ENCODE measurements around the gene PPP1R12C.
A peak's percentile ranks its signal among the peaks of the same experiment; 100 is the strongest.

The PPP1R12C gene

DNA sequence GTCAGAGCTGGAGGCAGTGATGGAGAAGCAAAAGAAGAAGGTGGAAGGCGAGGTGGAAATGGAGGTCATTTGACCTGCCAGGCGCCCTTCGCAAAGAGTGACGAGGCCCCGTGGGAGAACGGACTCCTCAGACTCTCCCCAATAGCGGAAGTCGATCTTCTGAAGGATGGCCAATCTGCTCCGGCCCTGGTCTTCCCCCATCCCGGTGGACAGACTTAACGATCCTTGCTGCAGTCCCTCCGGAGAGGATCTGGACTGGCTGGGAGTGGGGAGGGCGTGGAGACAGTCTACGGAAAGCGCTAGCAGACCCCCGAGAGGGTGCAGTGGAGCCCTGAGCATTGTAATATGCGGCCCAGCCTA is 29.9 kb downstream of the PPP1R12C start:
- peaks cover 7 to 14% of the 10 kb centered on the region in 2 experiments for H3K4me1 ChIP-seq (ENCODE audit: control insufficient read depth in 1 of 2, insufficient read depth in 1 of 2, low read depth in 1 of 2, low read length in 1 of 2)
- peak overlapping the region in 1 of 2 experiments; percentile 9 for H3K4me3 ChIP-seq (ENCODE audit: low read depth in 1 of 2, low read length in 1 of 2)
- H3K36me3 ChIP-seq: peaks cover 36% of the 10 kb centered on the region
- H3K27me3 ChIP-seq: peaks cover 61% of the 10 kb centered on the region
- H3K27ac ChIP-seq: no peak overlapping the region
- H3K9me3 ChIP-seq: peaks cover under 1% of the 10 kb centered on the region
- TF ChIP-seq, protein P1, sequence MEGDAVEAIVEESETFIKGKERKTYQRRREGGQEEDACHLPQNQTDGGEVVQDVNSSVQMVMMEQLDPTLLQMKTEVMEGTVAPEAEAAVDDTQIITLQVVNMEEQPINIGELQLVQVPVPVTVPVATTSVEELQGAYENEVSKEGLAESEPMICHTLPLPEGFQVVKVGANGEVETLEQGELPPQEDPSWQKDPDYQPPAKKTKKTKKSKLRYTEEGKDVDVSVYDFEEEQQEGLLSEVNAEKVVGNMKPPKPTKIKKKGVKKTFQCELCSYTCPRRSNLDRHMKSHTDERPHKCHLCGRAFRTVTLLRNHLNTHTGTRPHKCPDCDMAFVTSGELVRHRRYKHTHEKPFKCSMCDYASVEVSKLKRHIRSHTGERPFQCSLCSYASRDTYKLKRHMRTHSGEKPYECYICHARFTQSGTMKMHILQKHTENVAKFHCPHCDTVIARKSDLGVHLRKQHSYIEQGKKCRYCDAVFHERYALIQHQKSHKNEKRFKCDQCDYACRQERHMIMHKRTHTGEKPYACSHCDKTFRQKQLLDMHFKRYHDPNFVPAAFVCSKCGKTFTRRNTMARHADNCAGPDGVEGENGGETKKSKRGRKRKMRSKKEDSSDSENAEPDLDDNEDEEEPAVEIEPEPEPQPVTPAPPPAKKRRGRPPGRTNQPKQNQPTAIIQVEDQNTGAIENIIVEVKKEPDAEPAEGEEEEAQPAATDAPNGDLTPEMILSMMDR (IDR thresholded peaks at IDR 0.05): no peak

DNA sequence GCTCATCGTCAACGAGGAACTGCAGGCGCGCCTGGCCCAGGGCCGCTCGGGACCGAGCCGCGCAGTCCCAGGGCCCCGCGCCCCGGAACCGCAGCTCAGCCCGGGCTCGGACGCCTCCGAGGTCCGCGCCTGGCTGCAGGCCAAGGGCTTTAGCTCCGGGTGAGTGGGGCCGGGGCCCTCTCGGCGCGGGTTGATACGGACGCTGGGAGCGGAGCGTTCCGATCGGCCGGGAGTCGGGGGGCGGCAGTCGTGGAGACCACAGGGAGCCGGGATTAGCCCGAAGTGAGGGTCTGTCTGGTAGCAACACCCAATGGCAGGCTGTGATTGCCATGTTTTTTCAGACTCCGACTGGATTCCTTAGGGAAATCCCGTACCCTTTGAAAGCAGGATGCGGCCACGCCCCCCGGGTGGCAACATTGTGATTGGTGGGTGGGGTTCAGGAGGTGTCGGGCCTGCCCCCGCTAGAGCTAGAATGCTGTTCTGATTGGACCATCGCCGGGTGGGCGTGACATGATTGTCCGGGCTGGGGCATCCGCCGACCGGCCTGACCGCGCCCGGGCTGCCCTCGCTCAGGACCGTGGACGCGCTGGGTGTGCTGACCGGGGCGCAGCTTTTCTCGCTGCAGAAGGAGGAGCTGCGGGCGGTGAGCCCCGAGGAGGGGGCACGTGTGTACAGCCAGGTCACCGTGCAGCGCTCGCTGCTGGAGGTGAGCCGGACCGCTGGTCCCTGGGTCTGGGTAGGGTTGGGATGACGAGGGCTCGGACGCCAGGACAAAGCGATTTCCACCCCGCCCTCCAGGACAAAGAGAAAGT is 30.5 kb downstream of the PPP1R12C start:
- Histone ChIP-seq H3K4me3 (ENCODE audit: low read depth in 1 of 2, low read length in 1 of 2) (peak overlapping the region in 1 of 2 experiments; percentile 9), H3K27ac (no peak overlapping the region)

DNA sequence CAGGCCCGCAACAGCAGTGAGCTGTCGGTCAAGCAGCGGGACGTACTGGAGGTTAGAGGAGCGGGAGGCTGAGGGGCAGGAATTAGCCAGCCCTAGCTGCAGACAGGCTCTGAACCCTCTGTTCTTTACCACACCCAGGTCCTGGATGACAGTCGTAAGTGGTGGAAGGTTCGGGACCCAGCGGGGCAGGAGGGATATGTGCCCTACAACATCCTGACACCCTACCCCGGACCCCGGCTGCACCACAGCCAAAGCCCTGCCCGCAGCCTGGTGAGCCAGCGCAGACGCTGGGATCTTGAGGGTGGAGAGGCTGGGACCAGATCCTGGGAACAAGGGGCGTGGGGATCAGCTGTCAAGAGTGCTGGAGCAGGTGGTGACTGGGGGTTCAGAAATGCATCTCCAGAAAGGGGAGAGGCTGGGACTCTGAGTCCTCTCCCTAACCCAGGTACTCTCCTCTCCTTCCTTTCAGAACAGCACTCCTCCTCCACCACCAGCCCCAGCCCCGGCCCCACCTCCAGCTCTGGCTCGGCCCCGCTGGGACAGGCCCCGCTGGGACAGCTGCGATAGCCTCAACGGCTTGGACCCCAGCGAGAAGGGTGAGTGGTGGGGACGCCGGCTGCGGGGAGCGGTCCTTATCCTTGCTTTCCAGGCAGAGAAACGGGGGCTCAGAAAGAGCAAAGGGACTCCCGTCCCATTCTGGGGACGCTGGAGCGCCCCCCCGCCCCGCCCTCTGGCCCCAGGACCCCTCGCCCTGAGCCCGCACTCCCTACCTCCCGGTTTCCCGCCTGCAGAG is 31.3 kb downstream of the PPP1R12C start:
- Histone ChIP-seq H3K27me3 (peaks cover 75% of the 10 kb centered on the region), H3K4me3 (ENCODE audit: low read depth in 1 of 2, low read length in 1 of 2) (no peak overlapping the region)

More for the DNA sequence above, 30.5 kb downstream of the PPP1R12C start:
- peaks cover 30% of the 10 kb centered on the region for H3K36me3 ChIP-seq
- H3K27me3 ChIP-seq: peaks cover 67% of the 10 kb centered on the region
- peaks cover 6% of the 10 kb centered on the region for H3K9me3 ChIP-seq
- H3K4me1 ChIP-seq (ENCODE audit: control insufficient read depth in 1 of 2, insufficient read depth in 1 of 2, low read depth in 1 of 2, low read length in 1 of 2): peaks cover 12 to 20% of the 10 kb centered on the region in 2 experiments
- TF ChIP-seq, protein P1 (IDR thresholded peaks at IDR 0.05): no peak

DNA sequence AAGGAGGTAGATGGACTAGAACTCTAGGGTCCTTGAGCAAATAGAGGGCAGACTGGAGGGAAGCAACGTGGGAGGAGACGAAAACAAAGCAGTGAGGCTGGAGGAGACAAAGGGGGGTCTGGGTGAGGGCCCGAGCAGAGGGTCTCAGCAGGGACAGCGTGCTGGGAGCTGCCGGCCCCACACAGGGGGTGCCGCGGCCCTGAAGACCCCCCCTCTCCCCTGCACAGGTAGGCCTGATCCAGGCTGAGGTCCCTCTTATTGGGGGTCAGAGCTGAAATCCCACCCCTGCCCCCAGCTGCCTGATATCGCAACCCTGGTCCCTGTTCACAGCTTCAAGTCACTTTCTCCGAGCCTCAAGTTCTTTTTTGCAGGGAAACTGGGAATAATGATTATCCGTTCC is 33.0 kb downstream of the PPP1R12C start:
- Histone ChIP-seq H3K27me3 (peaks cover 92% of the 10 kb centered on the region), H3K27ac (no peak overlapping the region), H3K36me3 (peaks cover 4% of the 10 kb centered on the region), H3K4me1 (ENCODE audit: control insufficient read depth in 1 of 2, insufficient read depth in 1 of 2, low read depth in 1 of 2, low read length in 1 of 2) (peaks cover 28 to 39% of the 10 kb centered on the region in 2 experiments), H3K4me3 (ENCODE audit: low read depth in 1 of 2, low read length in 1 of 2) (no peak overlapping the region), H3K9me3 (peaks cover 6% of the 10 kb centered on the region)
- TF ChIP-seq, protein P1 (IDR thresholded peaks at IDR 0.05): no peak

More for the DNA sequence above, 31.3 kb downstream of the PPP1R12C start:
- Histone ChIP-seq H3K36me3 (peaks cover 21% of the 10 kb centered on the region), H3K9me3 (peaks cover 6% of the 10 kb centered on the region), H3K4me1 (ENCODE audit: control insufficient read depth in 1 of 2, insufficient read depth in 1 of 2, low read depth in 1 of 2, low read length in 1 of 2) (peaks cover 20 to 28% of the 10 kb centered on the region in 2 experiments), H3K27ac (no peak overlapping the region)
- TF ChIP-seq, protein P1 (IDR thresholded peaks at IDR 0.05): no peak

DNA sequence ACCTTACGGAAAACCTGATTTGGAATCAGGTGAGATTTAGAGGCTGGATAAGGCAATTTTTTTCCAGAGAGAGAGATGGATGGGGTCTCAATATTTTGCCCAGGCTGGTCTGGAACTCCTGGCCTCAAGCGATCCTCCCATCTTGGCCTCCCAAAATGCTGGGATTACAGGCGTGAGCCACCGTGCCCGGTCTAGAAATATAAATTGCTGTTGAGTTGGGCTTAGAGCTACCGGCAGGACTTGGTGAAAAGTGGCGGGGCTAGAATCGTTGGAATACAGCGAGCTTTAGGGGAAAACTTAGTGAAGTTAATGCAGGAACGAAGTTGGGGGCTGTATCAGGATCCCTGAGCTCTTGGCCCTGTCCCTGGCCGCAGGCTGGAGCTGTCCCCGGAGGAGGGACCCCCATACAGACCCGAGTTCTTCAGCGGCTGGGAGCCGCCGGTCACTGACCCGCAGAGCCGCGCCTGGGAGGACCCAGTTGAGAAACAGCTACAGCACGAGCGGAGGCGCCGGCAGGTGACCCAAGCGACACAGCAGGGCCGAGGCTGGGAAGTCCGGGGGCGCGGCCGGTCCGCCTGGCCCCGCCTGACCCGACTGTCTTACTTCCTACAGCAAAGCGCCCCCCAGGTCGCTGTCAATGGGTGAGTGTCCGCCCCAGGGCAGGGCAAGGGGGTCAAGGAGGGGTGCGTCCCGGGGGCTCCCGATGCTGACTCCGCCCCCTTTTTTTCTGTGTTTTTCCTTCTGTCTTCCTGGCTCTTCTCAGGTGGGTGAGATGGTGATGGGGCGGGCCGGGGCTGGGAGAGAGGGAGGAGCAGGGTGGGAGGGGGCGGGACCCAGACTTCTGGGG is 34.2 kb downstream of the PPP1R12C start:
- no peak overlapping the region for H3K27ac ChIP-seq
- no peaks in the 10 kb centered on the region for H3K36me3 ChIP-seq
- H3K27me3 ChIP-seq: peaks cover 96% of the 10 kb centered on the region
- no peak overlapping the region for H3K4me3 ChIP-seq (ENCODE audit: low read depth in 1 of 2, low read length in 1 of 2)
- TF ChIP-seq, protein P1 (IDR thresholded peaks at IDR 0.05): no peak
- peaks cover 28 to 39% of the 10 kb centered on the region in 2 experiments for H3K4me1 ChIP-seq (ENCODE audit: control insufficient read depth in 1 of 2, insufficient read depth in 1 of 2, low read depth in 1 of 2, low read length in 1 of 2)
- peaks cover 6% of the 10 kb centered on the region for H3K9me3 ChIP-seq
